Measurements from ENCODE around the gene F7. TPM values are rescaled to one million over a fixed set of nuclear protein-coding genes. Genes with fewer than 3 reads are reported as not detected.

F7 gene
- total RNA-seq, 1 donor from 2014 or later: not detected

DNA sequence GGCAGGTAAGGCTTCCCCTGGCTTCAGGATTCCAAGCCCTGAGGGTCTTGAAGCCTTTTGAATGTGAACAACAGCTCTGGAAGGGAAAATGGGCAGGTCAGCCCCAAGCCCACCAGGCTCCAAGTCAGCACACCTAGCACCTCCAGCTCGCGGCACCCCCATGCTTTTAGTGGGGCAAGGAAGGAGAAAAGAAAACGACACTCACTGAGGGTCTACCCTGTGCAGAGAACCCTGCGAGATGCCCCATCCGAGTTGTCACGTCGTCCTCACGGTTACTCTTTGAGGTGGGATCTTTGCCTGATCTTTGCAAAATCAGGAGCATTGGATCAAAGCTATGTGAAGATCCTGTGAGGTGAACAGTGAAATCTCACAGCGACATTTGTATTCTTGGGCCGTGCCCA lies 11.3 kb downstream of the F7 start:
- Mint-ChIP-seq H3K27me3 (ENCODE audit: unreplicated experiment) (peaks cover 13% of the 10 kb centered on the region), H3K4me1 (ENCODE audit: low read depth, unreplicated experiment) (peaks cover 3% of the 10 kb centered on the region), H3K27ac (ENCODE audit: unreplicated experiment) (no peak overlapping the region), H3K36me3 (ENCODE audit: unreplicated experiment) (peaks cover 3% of the 10 kb centered on the region), H3K9me3 (ENCODE audit: unreplicated experiment) (peaks cover 3% of the 10 kb centered on the region), H3K4me3 (ENCODE audit: unreplicated experiment) (no peak overlapping the region)
- TF ChIP-seq, protein P1, sequence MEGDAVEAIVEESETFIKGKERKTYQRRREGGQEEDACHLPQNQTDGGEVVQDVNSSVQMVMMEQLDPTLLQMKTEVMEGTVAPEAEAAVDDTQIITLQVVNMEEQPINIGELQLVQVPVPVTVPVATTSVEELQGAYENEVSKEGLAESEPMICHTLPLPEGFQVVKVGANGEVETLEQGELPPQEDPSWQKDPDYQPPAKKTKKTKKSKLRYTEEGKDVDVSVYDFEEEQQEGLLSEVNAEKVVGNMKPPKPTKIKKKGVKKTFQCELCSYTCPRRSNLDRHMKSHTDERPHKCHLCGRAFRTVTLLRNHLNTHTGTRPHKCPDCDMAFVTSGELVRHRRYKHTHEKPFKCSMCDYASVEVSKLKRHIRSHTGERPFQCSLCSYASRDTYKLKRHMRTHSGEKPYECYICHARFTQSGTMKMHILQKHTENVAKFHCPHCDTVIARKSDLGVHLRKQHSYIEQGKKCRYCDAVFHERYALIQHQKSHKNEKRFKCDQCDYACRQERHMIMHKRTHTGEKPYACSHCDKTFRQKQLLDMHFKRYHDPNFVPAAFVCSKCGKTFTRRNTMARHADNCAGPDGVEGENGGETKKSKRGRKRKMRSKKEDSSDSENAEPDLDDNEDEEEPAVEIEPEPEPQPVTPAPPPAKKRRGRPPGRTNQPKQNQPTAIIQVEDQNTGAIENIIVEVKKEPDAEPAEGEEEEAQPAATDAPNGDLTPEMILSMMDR (IDR thresholded peaks at IDR 0.05; ENCODE audit: partially characterized antibody, unreplicated experiment): no peak
- DNase-seq: no peak

DNA sequence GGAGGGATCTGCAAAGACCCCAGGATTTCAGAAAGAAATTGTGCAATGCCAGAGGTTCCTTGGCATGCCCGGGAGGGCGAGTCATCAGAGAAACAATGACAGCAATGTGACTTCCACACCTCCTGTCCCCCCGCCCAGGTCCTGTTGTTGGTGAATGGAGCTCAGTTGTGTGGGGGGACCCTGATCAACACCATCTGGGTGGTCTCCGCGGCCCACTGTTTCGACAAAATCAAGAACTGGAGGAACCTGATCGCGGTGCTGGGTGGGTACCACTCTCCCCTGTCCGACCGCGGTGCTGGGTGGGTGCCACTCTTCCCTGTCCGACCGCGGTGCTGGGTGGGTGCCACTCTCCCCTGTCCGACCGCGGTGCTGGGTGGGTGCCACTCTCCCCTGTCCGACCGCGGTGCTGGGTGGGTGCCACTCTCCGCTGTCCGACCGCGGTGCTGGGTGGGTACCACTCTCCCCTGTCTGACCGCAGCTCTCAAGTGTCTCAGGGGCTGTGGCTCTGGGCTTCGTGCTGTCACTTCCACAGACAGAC lies 11.8 kb downstream of the F7 start:
- H3K27me3 Mint-ChIP-seq (ENCODE audit: unreplicated experiment): peaks cover 15% of the 10 kb centered on the region
- TF ChIP-seq, protein P1 (IDR thresholded peaks at IDR 0.05; ENCODE audit: partially characterized antibody, unreplicated experiment): no peak
- no peak overlapping the region for H3K4me3 Mint-ChIP-seq (ENCODE audit: unreplicated experiment)
- peak; percentile 6 for DNase-seq
- H3K9me3 Mint-ChIP-seq (ENCODE audit: unreplicated experiment): peaks cover 5% of the 10 kb centered on the region
- peaks cover 3% of the 10 kb centered on the region for H3K36me3 Mint-ChIP-seq (ENCODE audit: unreplicated experiment)
- H3K27ac Mint-ChIP-seq (ENCODE audit: unreplicated experiment): no peak overlapping the region
- H3K4me1 Mint-ChIP-seq (ENCODE audit: low read depth, unreplicated experiment): peaks cover 5% of the 10 kb centered on the region

DNA sequence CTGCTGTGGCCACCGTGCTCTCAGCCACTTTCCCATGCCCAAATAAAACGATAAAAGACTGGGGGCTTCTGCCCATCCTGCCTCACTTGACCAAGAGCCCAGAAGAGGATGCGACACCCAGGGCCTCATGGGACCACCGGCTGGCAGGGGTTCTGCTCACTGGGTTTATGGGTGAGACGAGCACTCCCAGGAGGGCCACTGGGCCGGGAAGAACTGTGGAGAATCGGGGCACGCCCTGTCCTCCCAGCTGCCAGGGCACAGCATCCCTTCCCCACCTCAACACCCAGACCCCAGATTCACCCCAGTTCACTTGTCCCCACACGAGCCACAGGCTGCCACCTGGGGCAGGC lies 12.3 kb downstream of the F7 start:
- DNase-seq: peak; percentile 8
- Mint-ChIP-seq H3K4me1 (ENCODE audit: low read depth, unreplicated experiment) (peaks cover 6% of the 10 kb centered on the region), H3K27ac (ENCODE audit: unreplicated experiment) (no peak overlapping the region), H3K4me3 (ENCODE audit: unreplicated experiment) (no peak overlapping the region), H3K36me3 (ENCODE audit: unreplicated experiment) (peaks cover 3% of the 10 kb centered on the region), H3K9me3 (ENCODE audit: unreplicated experiment) (peaks cover 6% of the 10 kb centered on the region), H3K27me3 (ENCODE audit: unreplicated experiment) (peaks cover 16% of the 10 kb centered on the region)
- TF ChIP-seq, protein P1 (IDR thresholded peaks at IDR 0.05; ENCODE audit: partially characterized antibody, unreplicated experiment): no peak

DNA sequence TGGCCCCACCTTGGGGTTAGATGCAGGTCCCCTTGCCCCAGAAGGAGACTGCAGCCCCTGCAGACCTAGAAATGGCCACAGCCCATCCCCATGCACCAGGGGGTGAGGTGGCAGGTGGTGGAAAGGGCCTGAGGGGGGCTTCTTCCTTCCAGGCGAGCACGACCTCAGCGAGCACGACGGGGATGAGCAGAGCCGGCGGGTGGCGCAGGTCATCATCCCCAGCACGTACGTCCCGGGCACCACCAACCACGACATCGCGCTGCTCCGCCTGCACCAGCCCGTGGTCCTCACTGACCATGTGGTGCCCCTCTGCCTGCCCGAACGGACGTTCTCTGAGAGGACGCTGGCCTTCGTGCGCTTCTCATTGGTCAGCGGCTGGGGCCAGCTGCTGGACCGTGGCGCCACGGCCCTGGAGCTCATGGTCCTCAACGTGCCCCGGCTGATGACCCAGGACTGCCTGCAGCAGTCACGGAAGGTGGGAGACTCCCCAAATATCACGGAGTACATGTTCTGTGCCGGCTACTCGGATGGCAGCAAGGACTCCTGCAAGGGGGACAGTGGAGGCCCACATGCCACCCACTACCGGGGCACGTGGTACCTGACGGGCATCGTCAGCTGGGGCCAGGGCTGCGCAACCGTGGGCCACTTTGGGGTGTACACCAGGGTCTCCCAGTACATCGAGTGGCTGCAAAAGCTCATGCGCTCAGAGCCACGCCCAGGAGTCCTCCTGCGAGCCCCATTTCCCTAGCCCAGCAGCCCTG lies 12.8 kb downstream of the F7 start:
- Mint-ChIP-seq H3K9me3 (ENCODE audit: unreplicated experiment) (peaks cover 6% of the 10 kb centered on the region), H3K27ac (ENCODE audit: unreplicated experiment) (no peak overlapping the region), H3K27me3 (ENCODE audit: unreplicated experiment) (peaks cover 19% of the 10 kb centered on the region), H3K4me3 (ENCODE audit: unreplicated experiment) (no peak overlapping the region), H3K36me3 (ENCODE audit: unreplicated experiment) (peaks cover 3% of the 10 kb centered on the region), H3K4me1 (ENCODE audit: low read depth, unreplicated experiment) (peaks cover 6% of the 10 kb centered on the region)
- TF ChIP-seq, protein P1 (IDR thresholded peaks at IDR 0.05; ENCODE audit: partially characterized antibody, unreplicated experiment): no peak
- DNase-seq: peak; percentile 10

DNA sequence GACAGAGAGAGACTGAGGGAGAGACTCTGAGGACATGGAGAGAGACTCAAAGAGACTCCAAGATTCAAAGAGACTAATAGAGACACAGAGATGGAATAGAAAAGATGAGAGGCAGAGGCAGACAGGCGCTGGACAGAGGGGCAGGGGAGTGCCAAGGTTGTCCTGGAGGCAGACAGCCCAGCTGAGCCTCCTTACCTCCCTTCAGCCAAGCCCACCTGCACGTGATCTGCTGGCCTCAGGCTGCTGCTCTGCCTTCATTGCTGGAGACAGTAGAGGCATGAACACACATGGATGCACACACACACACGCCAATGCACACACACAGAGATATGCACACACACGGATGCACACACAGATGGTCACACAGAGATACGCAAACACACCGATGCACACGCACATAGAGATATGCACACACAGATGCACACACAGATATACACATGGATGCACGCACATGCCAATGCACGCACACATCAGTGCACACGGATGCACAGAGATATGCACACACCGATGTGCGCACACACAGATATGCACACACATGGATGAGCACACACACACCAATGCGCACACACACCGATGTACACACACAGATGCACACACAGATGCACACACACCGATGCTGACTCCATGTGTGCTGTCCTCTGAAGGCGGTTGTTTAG lies 13.7 kb downstream of the F7 start:
- Mint-ChIP-seq H3K4me3 (ENCODE audit: unreplicated experiment) (no peak overlapping the region), H3K27me3 (ENCODE audit: unreplicated experiment) (peaks cover 19% of the 10 kb centered on the region), H3K4me1 (ENCODE audit: low read depth, unreplicated experiment) (peaks cover 6% of the 10 kb centered on the region), H3K27ac (ENCODE audit: unreplicated experiment) (no peak overlapping the region), H3K36me3 (ENCODE audit: unreplicated experiment) (peaks cover 3% of the 10 kb centered on the region), H3K9me3 (ENCODE audit: unreplicated experiment) (peaks cover 6% of the 10 kb centered on the region)
- TF ChIP-seq, protein P1 (IDR thresholded peaks at IDR 0.05; ENCODE audit: partially characterized antibody, unreplicated experiment): no peak
- peak; percentile 6 for DNase-seq
